Stomach (tissue), 4 donors: ENCODE measurements around the gene MAP3K6.

ENCODE experiments used
- EP300 ChIP-seq: sonication (generic); formaldehyde crosslinking; IDR thresholded peaks from one replicate; pipeline ENCODE4 v1.6.1; 2017; ENCODE audit warnings: antibody characterized with exemption
- POLR2A ChIP-seq, 4 donors: fragments of 450-650 bp; IDR thresholded peaks; one replicate each; pipeline ENCODE4 v1.6.1; 2016; ENCODE audit warnings: antibody characterized with exemption in 4 of 4, control low read depth in 2 of 4, mild to moderate bottlenecking in 1 of 4, moderate library complexity in 1 of 4
- POLR2AphosphoS5 ChIP-seq, 3 donors: sonication (generic); formaldehyde crosslinking; IDR thresholded peaks; one replicate each; pipeline ENCODE4 v1.6.1; 2016; ENCODE audit warnings: antibody characterized with exemption in 3 of 3
- TF ChIP-seq, protein P1 (sequence below), 7 experiments: fragments of 450-650 bp in 4 of 7; fragments of 200-600 bp in 3 of 7; sonication (generic) in 3 of 7; IDR thresholded peaks; one replicate each; pipeline ENCODE4 v1.5.1; 2016 to 2019; ENCODE audit warnings: antibody characterized with exemption in 7 of 7, control low read depth in 2 of 7, mild to moderate bottlenecking in 1 of 7

- TF ChIP-seq, protein P1, sequence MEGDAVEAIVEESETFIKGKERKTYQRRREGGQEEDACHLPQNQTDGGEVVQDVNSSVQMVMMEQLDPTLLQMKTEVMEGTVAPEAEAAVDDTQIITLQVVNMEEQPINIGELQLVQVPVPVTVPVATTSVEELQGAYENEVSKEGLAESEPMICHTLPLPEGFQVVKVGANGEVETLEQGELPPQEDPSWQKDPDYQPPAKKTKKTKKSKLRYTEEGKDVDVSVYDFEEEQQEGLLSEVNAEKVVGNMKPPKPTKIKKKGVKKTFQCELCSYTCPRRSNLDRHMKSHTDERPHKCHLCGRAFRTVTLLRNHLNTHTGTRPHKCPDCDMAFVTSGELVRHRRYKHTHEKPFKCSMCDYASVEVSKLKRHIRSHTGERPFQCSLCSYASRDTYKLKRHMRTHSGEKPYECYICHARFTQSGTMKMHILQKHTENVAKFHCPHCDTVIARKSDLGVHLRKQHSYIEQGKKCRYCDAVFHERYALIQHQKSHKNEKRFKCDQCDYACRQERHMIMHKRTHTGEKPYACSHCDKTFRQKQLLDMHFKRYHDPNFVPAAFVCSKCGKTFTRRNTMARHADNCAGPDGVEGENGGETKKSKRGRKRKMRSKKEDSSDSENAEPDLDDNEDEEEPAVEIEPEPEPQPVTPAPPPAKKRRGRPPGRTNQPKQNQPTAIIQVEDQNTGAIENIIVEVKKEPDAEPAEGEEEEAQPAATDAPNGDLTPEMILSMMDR (IDR thresholded peaks at IDR 0.05): no peak
- TF ChIP-seq POLR2AphosphoS5 (IDR thresholded peaks at IDR 0.05) (no peak), POLR2A (IDR thresholded peaks at IDR 0.05) (no peak), EP300 (no peak)
Observed at GRCh38 chr1:27331426-27331825, 35.3 kb downstream of the MAP3K6 start.
